ENCODE measurements around the gene KCNQ5. TPM values are rescaled to one million over a fixed set of nuclear protein-coding genes. Genes with fewer than 3 reads are reported as not detected.

The KCNQ5 gene
- total RNA-seq, 1 donor from 2014 or later: 0.11 TPM

GRCh38 chr6:73073238-73073637 lies 451.4 kb downstream of the KCNQ5 start:
- TF ChIP-seq, protein P1, sequence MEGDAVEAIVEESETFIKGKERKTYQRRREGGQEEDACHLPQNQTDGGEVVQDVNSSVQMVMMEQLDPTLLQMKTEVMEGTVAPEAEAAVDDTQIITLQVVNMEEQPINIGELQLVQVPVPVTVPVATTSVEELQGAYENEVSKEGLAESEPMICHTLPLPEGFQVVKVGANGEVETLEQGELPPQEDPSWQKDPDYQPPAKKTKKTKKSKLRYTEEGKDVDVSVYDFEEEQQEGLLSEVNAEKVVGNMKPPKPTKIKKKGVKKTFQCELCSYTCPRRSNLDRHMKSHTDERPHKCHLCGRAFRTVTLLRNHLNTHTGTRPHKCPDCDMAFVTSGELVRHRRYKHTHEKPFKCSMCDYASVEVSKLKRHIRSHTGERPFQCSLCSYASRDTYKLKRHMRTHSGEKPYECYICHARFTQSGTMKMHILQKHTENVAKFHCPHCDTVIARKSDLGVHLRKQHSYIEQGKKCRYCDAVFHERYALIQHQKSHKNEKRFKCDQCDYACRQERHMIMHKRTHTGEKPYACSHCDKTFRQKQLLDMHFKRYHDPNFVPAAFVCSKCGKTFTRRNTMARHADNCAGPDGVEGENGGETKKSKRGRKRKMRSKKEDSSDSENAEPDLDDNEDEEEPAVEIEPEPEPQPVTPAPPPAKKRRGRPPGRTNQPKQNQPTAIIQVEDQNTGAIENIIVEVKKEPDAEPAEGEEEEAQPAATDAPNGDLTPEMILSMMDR (IDR thresholded peaks at IDR 0.05; ENCODE audit: borderline replicate concordance): no peak
- H3K36me3 ChIP-seq: no peaks in the 10 kb centered on the region
- intact Hi-C loops (cut with micrococcal nuclease): no loop called here
- no peaks in the 10 kb centered on the region for H3K9me3 ChIP-seq (replicated peaks)
- H3K27ac ChIP-seq (replicated peaks): no peak overlapping the region
- H3K4me1 ChIP-seq: no peaks in the 10 kb centered on the region
- no peaks in the 10 kb centered on the region for H3K27me3 ChIP-seq (ENCODE audit: low read depth)
- no peak for DNase-seq
- H3K4me3 ChIP-seq: no peak overlapping the region

DNA sequence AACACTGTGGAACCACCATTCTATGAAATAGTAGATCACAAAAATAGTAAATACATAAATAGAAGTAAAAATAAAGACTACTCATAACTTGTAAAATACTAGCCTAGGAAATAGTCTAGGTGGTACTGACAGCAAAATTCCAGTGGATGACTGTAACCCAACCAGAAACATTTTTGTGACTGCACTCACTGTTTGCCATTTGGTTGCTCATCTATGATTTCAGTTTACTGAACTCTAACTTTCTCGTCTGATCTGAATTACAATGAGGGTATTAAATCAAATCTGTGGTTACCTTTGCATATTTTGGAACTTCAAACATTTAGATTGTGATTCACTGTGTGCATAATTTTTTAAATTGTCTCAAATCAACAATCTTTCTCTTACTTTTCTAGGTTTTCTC lies 452.3 kb downstream of the KCNQ5 start:
- H3K27ac ChIP-seq (replicated peaks): no peak overlapping the region
- no peaks in the 10 kb centered on the region for H3K9me3 ChIP-seq (replicated peaks)
- no peak for DNase-seq
- intact Hi-C loops (cut with micrococcal nuclease): no loop called here
- no peaks in the 10 kb centered on the region for H3K36me3 ChIP-seq
- no peaks in the 10 kb centered on the region for H3K4me1 ChIP-seq
- H3K27me3 ChIP-seq (ENCODE audit: low read depth): no peaks in the 10 kb centered on the region
- H3K4me3 ChIP-seq: no peak overlapping the region
- TF ChIP-seq, protein P1 (IDR thresholded peaks at IDR 0.05; ENCODE audit: borderline replicate concordance): no peak

DNA sequence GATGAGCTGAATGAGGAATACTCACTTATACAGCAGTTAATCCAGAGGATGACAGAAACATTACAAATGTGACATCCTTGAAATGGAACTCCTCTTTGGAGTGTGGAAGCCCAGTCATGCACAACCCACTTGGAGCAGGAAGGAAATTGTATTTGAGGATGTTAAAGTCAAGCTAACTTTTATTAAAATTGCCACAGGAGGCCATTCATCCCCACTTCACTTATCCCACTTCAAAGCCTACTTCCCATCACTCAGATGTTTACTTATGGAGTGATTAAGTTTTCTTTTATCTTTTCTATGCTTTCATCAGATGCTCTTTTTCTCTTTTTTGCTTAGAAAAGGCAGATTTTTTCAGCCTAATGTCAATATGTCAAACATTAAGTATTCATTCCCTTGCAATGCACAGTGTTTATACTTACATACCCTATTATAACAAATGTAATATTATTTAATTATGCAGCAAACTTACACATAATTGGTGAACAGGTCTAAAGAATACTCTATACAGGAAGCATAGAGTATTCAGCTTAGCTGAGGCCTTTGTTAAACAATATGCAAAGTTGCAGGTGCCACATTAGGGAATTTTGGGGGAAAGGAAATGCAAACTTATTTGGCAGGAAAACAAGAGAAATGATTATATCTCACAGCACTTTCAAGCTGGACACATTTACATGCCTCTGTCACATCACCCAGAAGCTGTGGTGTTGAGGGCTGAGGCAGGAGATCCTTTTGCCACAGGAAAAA lies 454.5 kb downstream of the KCNQ5 start:
- intact Hi-C loops (cut with micrococcal nuclease): no loop called here
- Histone ChIP-seq H3K27me3 (ENCODE audit: low read depth) (no peaks in the 10 kb centered on the region), H3K27ac (replicated peaks) (no peak overlapping the region), H3K4me1 (no peaks in the 10 kb centered on the region), H3K9me3 (replicated peaks) (no peaks in the 10 kb centered on the region), H3K4me3 (no peak overlapping the region), H3K36me3 (no peaks in the 10 kb centered on the region)
- TF ChIP-seq, protein P1 (IDR thresholded peaks at IDR 0.05; ENCODE audit: borderline replicate concordance): no peak
- no peak for DNase-seq

- Histone ChIP-seq H3K9me3 (replicated peaks) (no peaks in the 10 kb centered on the region), H3K27ac (replicated peaks) (no peak overlapping the region), H3K4me1 (no peaks in the 10 kb centered on the region), H3K27me3 (ENCODE audit: low read depth) (no peaks in the 10 kb centered on the region), H3K36me3 (no peaks in the 10 kb centered on the region), H3K4me3 (no peak overlapping the region)
- TF ChIP-seq, protein P1 (IDR thresholded peaks at IDR 0.05; ENCODE audit: borderline replicate concordance): no peak
- intact Hi-C loops (cut with micrococcal nuclease): no loop called here
- no peak for DNase-seq
Measured at GRCh38 chr6:73078333-73078862, 456.5 kb downstream of the KCNQ5 start.

GRCh38 chr6:73078908-73079610 lies 457.2 kb downstream of the KCNQ5 start:
- H3K36me3 ChIP-seq: no peaks in the 10 kb centered on the region
- intact Hi-C loops (cut with micrococcal nuclease): no loop called here
- TF ChIP-seq, protein P1 (IDR thresholded peaks at IDR 0.05; ENCODE audit: borderline replicate concordance): no peak
- no peak overlapping the region for H3K27ac ChIP-seq (replicated peaks)
- H3K4me1 ChIP-seq: no peaks in the 10 kb centered on the region
- DNase-seq: no peak
- H3K4me3 ChIP-seq: no peak overlapping the region
- H3K9me3 ChIP-seq (replicated peaks): no peaks in the 10 kb centered on the region
- no peaks in the 10 kb centered on the region for H3K27me3 ChIP-seq (ENCODE audit: low read depth)
